Activated B cell treated with CpG ODN at 0.5 μM for 24 hours (primary cell): Measurements from ENCODE around the gene PCSK5. TPM values are rescaled to one million over a fixed set of nuclear protein-coding genes. Genes with fewer than 3 reads are reported as not detected.

ENCODE experiments used
- ATAC-seq: fragments of 200-7000 bp; cut with Tn5 transposase; one replicate; pipeline ENCODE4 v1.10.0; 2021; ENCODE audit warnings: low read depth, mild to moderate bottlenecking, moderate library complexity
- CTCF ChIA-PET: fragments of 350-600 bp; sonication (Branson Sonifier 250); formaldehyde crosslinking; loops from one replicate; lab custom pipeline; 2021; ENCODE audit warnings: antibody characterized with exemption; lab: Charles Lee
- POLR2A ChIA-PET: fragments of 350-600 bp; sonication (Branson Sonifier 250); formaldehyde crosslinking; loops from one replicate; lab custom pipeline; 2021; ENCODE audit warnings: antibody characterized with exemption; lab: Charles Lee
- DNase-seq: peaks from one replicate; pipeline ENCODE4 v3.0.0; 2022
- H3K27ac Mint-ChIP-seq: one replicate; pipeline ENCODE4 v1.8.0; 2020; ENCODE audit warnings: mixed read lengths
- H3K27me3 Mint-ChIP-seq: one replicate; pipeline ENCODE4 v1.8.0; 2021; ENCODE audit warnings: mixed read lengths
- H3K36me3 Mint-ChIP-seq: one replicate; pipeline ENCODE4 v1.8.0; 2021; ENCODE audit warnings: low read depth, mixed read lengths
- H3K4me1 Mint-ChIP-seq: one replicate; pipeline ENCODE4 v1.8.0; 2021; ENCODE audit warnings: mixed read lengths
- H3K4me3 Mint-ChIP-seq: one replicate; pipeline ENCODE4 v1.8.0; 2020; ENCODE audit warnings: mild to moderate bottlenecking, mixed read lengths
- H3K9me3 Mint-ChIP-seq: one replicate; pipeline ENCODE4 v1.8.0; 2020; ENCODE audit warnings: mixed read lengths
- CTCF ChIP-seq: fragments of 200-600 bp; IDR thresholded peaks from one replicate; pipeline ENCODE4 v1.8.0; 2022; ENCODE audit warnings: antibody characterized with exemption, mild to moderate bottlenecking
- intact Hi-C: fragments of 100-400 bp; cut with micrococcal nuclease; formaldehyde crosslinking; loops from one replicate; pipeline ENCODE4 v1.15.1; 2024
- total RNA-seq: library from RNA; stranded (reverse); gene quantifications from 2 replicates; pipeline ENCODE4 v1.2.3, GENCODE V29; 2022

The PCSK5 gene
- total RNA-seq, 1 donor from 2014 or later = not detected

DNA sequence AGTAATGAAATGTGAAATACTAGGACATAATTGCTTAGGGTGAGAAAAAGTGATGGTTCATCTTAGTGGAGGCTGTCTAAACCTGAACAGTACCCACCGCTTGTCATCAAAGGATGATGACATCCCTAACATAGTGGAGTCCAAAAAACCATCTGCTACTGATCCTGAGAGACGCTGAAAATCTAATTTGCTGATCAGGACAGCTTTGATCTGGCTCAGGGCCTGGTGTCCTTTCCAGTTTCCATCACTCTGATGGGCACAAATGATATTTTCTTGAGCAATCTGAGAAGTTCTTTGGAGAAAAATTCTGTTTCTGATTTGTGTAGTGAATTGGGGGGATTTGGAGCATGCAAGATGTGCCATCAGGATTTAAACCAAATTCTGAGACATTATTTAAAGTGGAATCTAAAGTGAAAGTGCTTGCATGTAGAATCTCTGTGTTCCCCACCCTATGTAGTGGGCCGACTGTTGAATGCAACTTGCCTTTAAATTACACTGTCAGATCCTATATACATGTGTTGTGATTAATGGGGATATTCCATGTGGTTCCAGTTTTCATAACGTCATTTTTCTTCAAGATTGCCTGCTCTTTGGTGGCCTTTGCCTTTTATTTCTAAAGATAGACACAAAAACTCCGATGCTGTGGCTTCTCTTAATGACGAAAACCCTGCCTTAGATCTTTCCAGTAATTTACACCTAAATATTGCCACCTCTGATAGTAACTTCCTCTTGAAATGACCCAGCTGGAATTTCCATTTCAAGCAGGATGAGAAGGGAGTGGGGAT lies 213.2 kb downstream of the PCSK5 start:
- Mint-ChIP-seq H3K4me1 (no peaks in the 10 kb centered on the region), H3K9me3 (no peaks in the 10 kb centered on the region), H3K27ac (no peak overlapping the region), H3K4me3 (no peak overlapping the region), H3K36me3 (no peaks in the 10 kb centered on the region), H3K27me3 (peaks cover 3% of the 10 kb centered on the region)
- TF ChIP-seq CTCF = no peak
- intact Hi-C loops = no loop called here
- ATAC-seq (no peak), DNase-seq (no peak)
- ChIA-PET POLR2A (no interaction called here), CTCF (no interaction called here)

GRCh38 chr9:76107482-76107881 lies 217.0 kb downstream of the PCSK5 start:
- ATAC-seq (no peak), DNase-seq (no peak)
- Mint-ChIP-seq H3K4me1 (no peaks in the 10 kb centered on the region), H3K9me3 (no peaks in the 10 kb centered on the region), H3K27me3 (no peaks in the 10 kb centered on the region), H3K36me3 (no peaks in the 10 kb centered on the region), H3K27ac (no peak overlapping the region), H3K4me3 (no peak overlapping the region)
- no peak for TF ChIP-seq CTCF
- ChIA-PET POLR2A (no interaction called here), CTCF (no interaction called here)
- intact Hi-C loops = no loop called here

DNA sequence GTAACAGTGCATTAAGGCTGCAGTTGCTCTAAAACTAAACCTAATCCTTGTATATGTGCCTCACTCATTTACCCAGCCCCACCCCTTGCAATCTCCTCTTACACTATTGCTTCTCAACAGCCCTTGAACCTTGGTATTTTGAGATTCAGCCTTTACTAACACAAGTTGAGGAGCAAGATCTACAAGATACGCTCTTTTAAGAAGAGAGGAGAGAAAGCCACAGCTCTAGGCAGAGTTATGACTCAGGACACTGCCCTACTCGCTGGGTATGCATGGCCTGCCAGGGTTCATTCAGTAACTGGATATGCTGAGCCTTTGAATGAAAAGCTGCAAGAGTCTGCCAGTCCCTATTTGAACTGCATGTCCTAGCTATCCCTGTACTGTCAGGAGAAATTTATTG lies 219.5 kb downstream of the PCSK5 start:
- Mint-ChIP-seq H3K36me3 (no peaks in the 10 kb centered on the region), H3K27ac (no peak overlapping the region), H3K9me3 (no peaks in the 10 kb centered on the region), H3K4me3 (no peak overlapping the region), H3K4me1 (no peaks in the 10 kb centered on the region), H3K27me3 (no peaks in the 10 kb centered on the region)
- CTCF ChIA-PET = no interaction called here
- intact Hi-C loops = no loop called here
- TF ChIP-seq CTCF = no peak
- POLR2A ChIA-PET = no interaction called here
- ATAC-seq (no peak), DNase-seq (no peak)

DNA sequence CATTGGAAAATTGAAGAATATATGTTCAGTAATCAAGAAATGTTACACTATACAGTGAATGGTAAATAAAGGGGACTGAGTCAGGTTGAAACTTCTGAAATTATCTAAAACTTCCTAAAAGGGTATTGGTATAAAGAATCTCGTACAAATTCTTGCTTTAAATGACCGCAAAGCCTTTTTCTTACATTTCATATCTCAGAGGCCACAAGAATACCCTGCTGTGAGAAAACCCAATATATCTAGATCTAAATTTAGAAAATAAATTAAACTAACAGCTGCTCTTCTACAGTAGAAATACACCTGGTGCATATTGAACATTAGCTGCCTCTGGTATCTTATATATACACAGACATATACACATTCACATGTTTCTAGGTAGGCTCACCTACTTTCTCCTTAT lies 221.7 kb downstream of the PCSK5 start:
- intact Hi-C loops = no loop called here
- H3K4me3 Mint-ChIP-seq = no peak overlapping the region
- no peak overlapping the region for H3K27ac Mint-ChIP-seq
- no peaks in the 10 kb centered on the region for H3K4me1 Mint-ChIP-seq
- DNase-seq (no peak), ATAC-seq (no peak)
- no peaks in the 10 kb centered on the region for H3K36me3 Mint-ChIP-seq
- no peaks in the 10 kb centered on the region for H3K27me3 Mint-ChIP-seq
- ChIA-PET POLR2A (no interaction called here), CTCF (no interaction called here)
- no peaks in the 10 kb centered on the region for H3K9me3 Mint-ChIP-seq
- no peak for TF ChIP-seq CTCF

- ATAC-seq (no peak), DNase-seq (no peak)
- no peaks in the 10 kb centered on the region for H3K27me3 Mint-ChIP-seq
These were observed 223.7 kb downstream of the PCSK5 start for GRCh38 chr9:76114144-76114543.

More at GRCh38 chr9:76114144-76114543, 223.7 kb downstream of the PCSK5 start:
- Mint-ChIP-seq H3K9me3 (no peaks in the 10 kb centered on the region), H3K27ac (no peak overlapping the region), H3K4me1 (no peaks in the 10 kb centered on the region), H3K4me3 (no peak overlapping the region), H3K36me3 (no peaks in the 10 kb centered on the region)
- ChIA-PET CTCF (interaction anchor here (0.7 kb wide), 1 partner anchor 37 kb away, joined by 3 read pairs; no protein-coding TSS in a partner anchor), POLR2A (no interaction called here)
- intact Hi-C loops = no loop called here
- TF ChIP-seq CTCF = no peak
